Brain microvascular endothelial cell (primary cell): ENCODE measurements around the gene SSC4D.

Source experiments
- DNase-seq: peaks from one replicate; pipeline ENCODE4 v3.0.0-alpha.2; 2020
- H3K27ac ChIP-seq: fragments of 250-450 bp; sonication (Bioruptor Pico); 2 replicates; pipeline ENCODE4 v1.5.1; 2020; ENCODE audit warnings: mild to moderate bottlenecking, moderate library complexity
- H3K27me3 ChIP-seq: fragments of 250-450 bp; sonication (Bioruptor Pico); replicated peaks from 2 replicates; pipeline ENCODE4 v1.5.1; 2020; ENCODE audit warnings: mild to moderate bottlenecking
- H3K36me3 ChIP-seq: fragments of 250-450 bp; sonication (Bioruptor Pico); replicated peaks from 2 replicates; pipeline ENCODE4 v1.5.1; 2020; ENCODE audit warnings: mild to moderate bottlenecking
- H3K4me3 ChIP-seq: 2 replicates; pipeline ENCODE4 v1.5.1; 2011; ENCODE audit warnings: low read depth, mild to moderate bottlenecking, control low read depth, low read length, moderate library complexity
- in situ Hi-C: cut with HindIII; loops from 2 replicates; pipeline ENCODE4 v1.10.0; 2017; ENCODE audit warnings: low sequenced_read_pairs, low pct_ligation_motif_present
- TF ChIP-seq, protein P1 (sequence below): IDR thresholded peaks from 2 replicates; pipeline ENCODE4 v1.5.1; 2011; ENCODE audit warnings: low read depth, mild to moderate bottlenecking, moderate library complexity, low read length, control low read depth, inconsistent platforms; ENCODE audit errors: missing control alignments

Gene SSC4D

DNA sequence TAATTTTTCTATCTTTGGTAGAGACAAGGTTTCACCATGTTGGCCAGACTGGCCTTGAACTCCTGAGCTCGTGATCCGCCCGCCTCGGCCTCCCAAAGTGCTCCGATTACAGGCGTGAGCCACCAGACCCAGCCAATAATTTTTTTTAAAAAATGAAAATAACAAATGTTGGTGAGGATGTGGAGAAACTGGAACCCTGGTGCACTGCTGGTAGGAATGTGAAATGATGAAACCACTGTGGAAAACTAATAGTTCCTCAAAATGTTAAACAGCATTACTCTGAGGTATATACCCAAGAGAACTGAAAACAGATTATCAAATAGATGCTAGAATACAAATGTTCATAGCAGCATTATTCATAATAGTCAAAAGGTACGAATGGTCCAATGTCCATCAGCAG lies 27.7 kb downstream of the SSC4D start:
- no peak overlapping the region for H3K4me3 ChIP-seq
- in situ Hi-C loops, result no loop called here
- no peaks in the 10 kb centered on the region for H3K36me3 ChIP-seq
- no peak overlapping the region for H3K27ac ChIP-seq
- H3K27me3 ChIP-seq, result no peaks in the 10 kb centered on the region
- no peak for DNase-seq
- TF ChIP-seq, protein P1, sequence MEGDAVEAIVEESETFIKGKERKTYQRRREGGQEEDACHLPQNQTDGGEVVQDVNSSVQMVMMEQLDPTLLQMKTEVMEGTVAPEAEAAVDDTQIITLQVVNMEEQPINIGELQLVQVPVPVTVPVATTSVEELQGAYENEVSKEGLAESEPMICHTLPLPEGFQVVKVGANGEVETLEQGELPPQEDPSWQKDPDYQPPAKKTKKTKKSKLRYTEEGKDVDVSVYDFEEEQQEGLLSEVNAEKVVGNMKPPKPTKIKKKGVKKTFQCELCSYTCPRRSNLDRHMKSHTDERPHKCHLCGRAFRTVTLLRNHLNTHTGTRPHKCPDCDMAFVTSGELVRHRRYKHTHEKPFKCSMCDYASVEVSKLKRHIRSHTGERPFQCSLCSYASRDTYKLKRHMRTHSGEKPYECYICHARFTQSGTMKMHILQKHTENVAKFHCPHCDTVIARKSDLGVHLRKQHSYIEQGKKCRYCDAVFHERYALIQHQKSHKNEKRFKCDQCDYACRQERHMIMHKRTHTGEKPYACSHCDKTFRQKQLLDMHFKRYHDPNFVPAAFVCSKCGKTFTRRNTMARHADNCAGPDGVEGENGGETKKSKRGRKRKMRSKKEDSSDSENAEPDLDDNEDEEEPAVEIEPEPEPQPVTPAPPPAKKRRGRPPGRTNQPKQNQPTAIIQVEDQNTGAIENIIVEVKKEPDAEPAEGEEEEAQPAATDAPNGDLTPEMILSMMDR, result peak; percentile 23

DNA sequence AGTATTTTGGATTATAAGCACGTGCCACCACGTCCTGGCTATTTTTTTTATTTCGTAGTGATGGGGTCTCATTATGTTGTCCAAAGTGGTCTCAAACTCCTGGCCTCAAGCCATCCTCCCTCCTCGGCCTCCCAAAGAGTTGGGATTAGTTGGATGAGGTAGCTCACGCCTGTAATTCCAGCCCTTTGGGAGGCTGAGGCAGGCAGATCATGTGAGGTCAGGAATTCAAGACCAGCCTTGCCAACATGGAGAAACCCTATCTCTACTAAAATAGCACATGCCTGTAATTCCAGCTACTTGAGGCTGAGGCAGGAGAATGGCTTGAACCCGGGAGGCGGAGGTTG lies 28.9 kb downstream of the SSC4D start:
- H3K27me3 ChIP-seq, result no peaks in the 10 kb centered on the region

DNA sequence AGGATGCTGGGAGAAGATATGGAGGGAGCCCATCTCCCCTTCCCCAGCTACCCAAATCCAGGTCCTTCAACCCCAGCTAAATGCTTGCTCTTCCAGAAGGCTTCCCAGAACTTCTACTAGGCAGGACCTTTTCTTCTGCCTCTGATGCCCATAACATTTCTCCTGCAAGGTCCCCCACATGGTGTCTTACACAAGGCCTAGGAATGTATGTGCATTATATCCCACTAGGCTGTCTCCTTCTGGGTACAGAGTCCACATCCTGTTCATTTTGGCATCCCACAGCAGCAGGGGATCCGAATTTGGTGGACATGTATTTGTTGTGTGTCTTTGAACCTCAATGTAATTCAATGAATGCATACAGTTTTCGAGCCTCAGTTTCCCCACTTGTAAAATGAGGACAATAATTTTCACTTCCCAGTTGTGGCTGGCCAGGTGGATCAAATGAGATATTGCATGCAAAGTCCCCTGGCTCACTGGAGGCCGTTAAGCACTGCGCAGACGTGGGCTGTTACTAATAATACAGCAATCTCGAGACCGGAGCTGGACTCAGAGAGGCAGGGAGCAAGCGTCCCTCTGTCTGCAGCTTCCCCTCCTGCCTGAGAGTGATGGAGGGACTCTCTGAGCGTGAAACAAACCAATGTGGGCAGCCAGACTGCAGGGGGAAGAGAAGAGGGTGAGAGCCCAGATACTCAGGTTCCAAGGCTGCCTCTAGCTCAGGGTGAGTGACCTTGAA lies 32.1 kb downstream of the SSC4D start:
- peak overlapping the region; percentile 17 for H3K27ac ChIP-seq
- H3K27me3 ChIP-seq, result no peaks in the 10 kb centered on the region
- in situ Hi-C loops, result no loop called here
- no peak for DNase-seq
- no peaks in the 10 kb centered on the region for H3K36me3 ChIP-seq
- TF ChIP-seq, protein P1, result no peak
- H3K4me3 ChIP-seq, result no peak overlapping the region

More for the DNA sequence above, 28.9 kb downstream of the SSC4D start:
- TF ChIP-seq, protein P1, result no peak
- no peak overlapping the region for H3K4me3 ChIP-seq
- H3K36me3 ChIP-seq, result no peaks in the 10 kb centered on the region
- no peak for DNase-seq
- in situ Hi-C loops, result no loop called here
- H3K27ac ChIP-seq, result peak overlapping the region; percentile 84

DNA sequence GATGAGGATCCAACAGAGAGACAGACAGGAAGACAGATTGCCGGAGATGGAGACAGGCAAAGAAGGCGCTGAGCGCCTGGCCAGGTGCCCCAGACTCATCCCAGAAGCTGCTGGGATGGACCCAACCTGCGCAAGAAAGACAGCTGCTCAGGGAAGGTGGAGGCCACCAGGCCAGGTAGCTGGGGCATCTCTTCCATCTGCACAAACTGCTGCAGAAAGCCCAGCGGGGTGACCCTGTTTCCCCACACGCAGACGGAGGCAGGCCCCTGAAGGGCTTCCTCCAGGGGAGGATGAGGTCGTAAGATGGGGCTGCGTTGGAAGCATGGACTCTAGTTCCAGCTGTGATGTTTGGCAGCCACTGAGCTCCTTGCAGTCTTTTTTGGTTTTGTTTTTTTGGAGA lies 34.2 kb downstream of the SSC4D start:
- no peak overlapping the region for H3K27ac ChIP-seq
- no peaks in the 10 kb centered on the region for H3K36me3 ChIP-seq
- in situ Hi-C loops, result no loop called here
- DNase-seq, result no peak
- no peaks in the 10 kb centered on the region for H3K27me3 ChIP-seq
- TF ChIP-seq, protein P1, result no peak
- H3K4me3 ChIP-seq, result no peak overlapping the region

DNA sequence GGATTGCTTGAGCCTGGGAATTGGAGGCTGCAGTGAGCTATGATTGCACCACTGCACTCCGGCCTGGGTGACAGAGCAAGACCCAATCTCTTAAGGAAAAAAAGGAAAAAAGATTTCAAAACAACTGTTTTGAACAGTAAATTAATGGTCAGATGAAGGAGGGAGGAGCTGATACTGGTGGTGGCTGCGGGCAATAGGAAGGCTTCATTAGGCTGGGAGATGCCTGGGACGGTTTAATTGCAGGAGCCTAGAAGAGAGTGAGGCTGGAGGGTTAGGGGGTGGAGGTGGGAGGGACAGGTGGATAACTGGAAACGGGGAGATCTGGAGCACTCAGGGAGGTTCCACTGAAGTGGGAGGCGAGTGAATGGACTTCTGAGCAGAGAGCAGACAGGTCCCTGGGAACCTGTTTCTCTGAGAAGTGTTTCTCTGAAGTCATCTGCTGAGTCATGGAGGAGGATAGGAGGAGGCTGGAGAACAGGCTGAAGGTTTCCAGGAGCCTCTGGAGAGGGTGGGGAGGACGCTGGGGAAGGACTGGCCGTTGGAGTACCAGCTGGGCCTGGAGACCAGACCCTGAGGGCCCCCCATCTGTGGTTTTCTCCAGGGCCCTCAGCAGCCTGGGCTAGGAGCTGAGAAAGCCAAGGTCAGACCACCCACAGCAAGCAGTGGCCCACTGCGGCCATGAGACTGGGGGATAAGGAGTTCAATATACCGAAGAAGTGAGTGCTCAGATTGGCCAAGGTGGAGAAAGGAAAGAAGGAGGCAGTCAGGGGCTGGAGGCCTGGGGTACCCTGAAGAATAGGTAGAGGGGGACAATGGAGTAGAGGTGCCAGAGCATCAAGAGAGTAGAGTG lies 36.3 kb downstream of the SSC4D start:
- Histone ChIP-seq H3K36me3 (no peaks in the 10 kb centered on the region), H3K27me3 (no peaks in the 10 kb centered on the region), H3K27ac (peak overlapping the region; percentile 24), H3K4me3 (no peak overlapping the region)
- TF ChIP-seq, protein P1, result no peak
- in situ Hi-C loops, result no loop called here
- DNase-seq, result peak; percentile 77

DNA sequence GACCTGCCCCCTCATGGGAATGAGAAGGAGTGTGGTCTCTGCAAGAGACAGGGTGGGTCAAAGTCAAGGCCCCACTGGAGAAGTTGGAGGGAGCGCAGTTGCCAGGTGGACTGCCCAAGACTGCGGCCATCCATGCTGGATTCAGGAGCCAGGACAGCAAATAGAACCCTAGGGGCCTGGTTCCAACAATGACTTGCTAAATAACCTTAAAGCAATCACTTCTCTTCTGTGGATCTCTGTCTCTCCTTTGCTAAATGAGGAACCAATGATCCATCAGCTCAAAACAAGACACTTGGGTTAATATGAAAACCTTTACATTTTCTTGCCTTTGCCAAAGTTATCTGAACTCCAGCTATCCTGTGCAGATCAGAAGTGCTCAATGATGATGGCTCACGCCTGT lies 38.1 kb downstream of the SSC4D start:
- no peaks in the 10 kb centered on the region for H3K27me3 ChIP-seq
- in situ Hi-C loops, result no loop called here
- H3K4me3 ChIP-seq, result no peak overlapping the region
- H3K27ac ChIP-seq, result no peak overlapping the region
- TF ChIP-seq, protein P1, result no peak
- no peak for DNase-seq
- H3K36me3 ChIP-seq, result no peaks in the 10 kb centered on the region
